ENCODE data around the gene IMPG1.
"Not testable (repeated sequence)": the region's sequence is repeated elsewhere in the genome, so short reads cannot be mapped to it uniquely, and the experiment has no call there.

Gene IMPG1

DNA sequence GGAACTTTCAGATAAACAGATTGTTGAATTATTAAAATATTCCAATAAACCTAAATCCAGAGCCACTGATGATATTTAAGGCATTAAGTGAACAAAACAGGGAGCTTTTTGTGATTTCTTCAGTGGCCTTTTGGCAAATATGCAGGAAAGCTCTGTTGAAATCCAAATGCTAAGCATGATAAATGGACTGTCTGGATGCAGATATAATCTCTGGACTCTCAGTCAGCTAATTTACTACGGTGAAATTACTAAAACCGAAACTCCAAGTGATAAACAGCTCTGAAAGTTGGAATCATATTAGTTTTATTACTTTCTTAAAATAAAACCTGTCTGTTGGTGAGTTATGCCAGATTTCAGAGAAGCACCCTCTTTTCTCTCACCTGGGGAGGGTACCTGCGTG is 120.3 kb downstream of the IMPG1 start:
- DNase-seq (ENCODE audit: low spot score) = no peak

DNA sequence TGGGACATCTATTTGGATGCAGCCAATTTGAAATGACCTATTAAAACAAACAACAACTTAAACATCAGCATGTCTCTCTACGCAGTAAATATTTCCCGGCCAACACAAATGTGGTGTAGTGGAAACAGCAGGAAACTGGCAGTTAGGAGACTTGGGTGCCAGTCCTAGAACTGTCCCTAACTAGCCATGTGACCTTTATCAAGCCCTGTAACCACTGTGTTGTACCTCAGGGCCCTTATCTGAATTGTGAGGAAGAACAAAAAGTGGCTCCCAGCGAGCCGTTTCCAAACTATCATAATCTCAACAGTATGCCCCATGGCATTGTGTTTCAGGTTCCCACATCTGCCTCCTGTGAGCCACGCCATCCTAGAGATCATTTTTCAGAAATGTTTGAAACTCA is 124.5 kb downstream of the IMPG1 start:
- no peak for DNase-seq (ENCODE audit: low spot score)

DNA sequence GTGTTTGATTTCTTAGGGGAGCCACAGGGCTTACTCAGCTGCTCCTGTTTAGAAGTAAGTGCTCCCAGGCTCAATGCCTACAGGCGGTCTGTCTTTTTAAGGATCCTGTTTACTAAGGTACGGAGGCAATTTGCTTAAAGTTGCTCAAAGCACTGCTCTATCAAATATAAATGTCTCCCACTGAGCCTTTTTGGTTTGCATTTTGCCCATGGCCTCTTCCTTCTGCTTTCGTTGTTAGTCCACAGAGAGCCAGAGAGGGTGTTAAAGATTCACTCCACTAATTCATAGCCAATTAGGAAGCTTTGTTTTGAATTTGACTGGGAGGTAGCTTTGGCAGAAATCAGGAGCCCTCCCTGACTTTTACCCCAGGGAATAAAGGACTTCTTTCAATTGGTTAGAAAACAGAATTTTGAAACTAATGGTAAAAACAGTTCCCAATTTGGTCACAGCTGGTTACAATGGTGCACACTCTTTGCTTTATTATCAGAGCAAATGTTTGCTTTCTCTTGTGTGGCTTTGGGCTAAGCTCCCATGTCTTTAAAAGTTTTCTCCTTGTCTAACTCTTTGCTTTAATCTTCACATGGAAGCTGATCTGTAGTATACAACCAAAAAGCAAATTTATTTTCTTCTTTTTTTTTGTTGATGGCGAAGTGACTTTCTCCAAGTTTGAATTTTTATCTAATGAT is 126.2 kb downstream of the IMPG1 start:
- DNase-seq (ENCODE audit: low spot score) = no peak

- no peak for DNase-seq (ENCODE audit: low spot score)
Observed at GRCh38 chr6:75943381-75943780, 129.1 kb downstream of the IMPG1 start.

- no peak for DNase-seq (ENCODE audit: low spot score)
Observed at GRCh38 chr6:75941509-75941908, 131.0 kb downstream of the IMPG1 start.

- no peak for DNase-seq (ENCODE audit: low spot score)
Observed at GRCh38 chr6:75940564-75940963, 131.9 kb downstream of the IMPG1 start.

GRCh38 chr6:75937846-75938245 is 134.6 kb downstream of the IMPG1 start:
- no peak for DNase-seq (ENCODE audit: low spot score)

DNA sequence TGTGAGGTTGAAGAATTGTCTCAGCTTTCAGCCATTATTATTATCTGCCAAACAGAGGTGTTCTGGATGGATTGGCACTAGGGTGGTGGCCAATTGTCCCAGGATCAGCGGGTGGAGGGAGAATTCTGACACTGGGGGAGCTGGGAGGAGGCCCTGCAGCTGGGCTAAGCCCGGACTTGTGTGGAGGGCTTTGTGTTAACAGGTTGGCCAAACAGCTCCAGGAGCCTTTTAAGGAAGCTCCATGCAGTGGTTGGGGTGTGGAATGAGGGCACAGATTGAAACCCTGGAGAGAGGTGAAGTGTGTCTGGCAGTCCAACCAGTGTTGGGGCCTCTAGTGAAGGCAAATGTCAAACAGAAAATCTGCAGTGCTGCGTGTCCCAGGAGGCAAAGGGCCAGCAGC is 135.8 kb downstream of the IMPG1 start:
- no peak for DNase-seq (ENCODE audit: low spot score)

GRCh38 chr6:75935473-75935793 is 137.0 kb downstream of the IMPG1 start:
- DNase-seq (ENCODE audit: low spot score) = no peak

DNA sequence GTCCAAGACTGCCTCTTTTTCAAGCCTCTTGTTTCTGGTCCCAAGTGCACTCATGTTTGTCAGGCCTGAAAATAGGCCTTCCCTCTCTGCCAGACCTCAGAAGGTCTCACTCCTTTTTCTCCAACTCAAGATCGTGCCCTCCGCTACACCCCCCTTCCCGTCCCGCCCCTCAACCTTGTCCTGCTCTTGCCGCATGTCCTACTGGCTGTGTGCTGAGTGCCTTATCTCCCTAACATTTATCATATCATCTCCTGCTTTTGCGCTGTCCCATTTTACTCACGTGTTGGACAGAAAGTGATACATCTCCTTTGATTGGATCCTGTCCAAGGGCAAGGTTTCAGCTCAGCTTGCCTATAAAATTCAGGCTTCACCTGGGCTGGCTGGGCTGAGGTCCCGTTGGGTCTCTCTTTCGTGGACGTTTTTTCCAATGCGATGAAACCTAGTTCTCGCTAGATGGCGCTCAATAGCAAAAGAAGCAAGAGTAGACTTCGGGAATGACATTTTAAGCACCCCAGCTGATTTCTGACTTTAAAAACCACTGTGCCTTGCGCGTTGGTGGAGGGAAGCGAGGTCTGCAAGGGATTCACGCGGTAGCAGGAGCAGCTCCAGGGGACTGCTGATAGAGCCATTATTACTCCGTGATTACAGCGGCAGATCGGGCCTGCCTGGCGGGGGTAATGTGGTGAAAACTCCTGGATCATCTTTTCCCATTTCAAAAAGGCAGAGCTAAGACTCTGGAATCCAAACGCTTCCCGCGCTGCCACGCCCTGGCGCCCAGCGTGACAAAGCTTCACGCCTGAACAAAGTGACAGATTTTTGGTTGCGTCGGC is 137.6 kb downstream of the IMPG1 start:
- peak; percentile 86 for DNase-seq (ENCODE audit: low spot score)

DNA sequence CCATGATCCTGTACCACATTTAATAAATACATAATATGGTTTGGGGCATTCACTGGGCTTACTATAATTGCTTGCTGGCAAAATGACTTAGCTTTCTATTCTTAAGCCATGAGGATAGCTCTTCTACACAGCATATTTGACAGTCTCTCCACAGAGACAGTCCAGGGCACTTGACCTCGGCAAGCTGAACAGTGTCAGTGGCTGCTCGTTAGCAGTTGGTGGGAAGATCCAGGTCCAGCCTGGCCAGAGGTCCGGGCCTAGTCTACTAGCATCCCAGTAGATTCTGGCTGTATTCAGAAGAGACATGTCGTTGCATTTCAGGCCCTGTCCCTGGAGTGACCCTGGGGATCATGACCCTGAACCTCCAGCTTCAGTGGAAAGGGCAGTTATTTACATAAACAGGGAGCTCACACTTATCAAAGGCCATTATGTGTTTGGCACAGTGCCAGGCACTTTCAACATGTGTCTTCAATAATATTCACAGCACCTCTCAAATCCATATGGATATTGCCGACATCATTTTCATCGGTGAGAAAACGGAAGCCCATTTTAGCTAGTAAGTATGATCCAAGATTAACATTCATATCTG is 139.0 kb downstream of the IMPG1 start:
- no peak for DNase-seq (ENCODE audit: low spot score)

GRCh38 chr6:75932067-75932466 is 140.4 kb downstream of the IMPG1 start:
- DNase-seq (ENCODE audit: low spot score) = no peak

DNA sequence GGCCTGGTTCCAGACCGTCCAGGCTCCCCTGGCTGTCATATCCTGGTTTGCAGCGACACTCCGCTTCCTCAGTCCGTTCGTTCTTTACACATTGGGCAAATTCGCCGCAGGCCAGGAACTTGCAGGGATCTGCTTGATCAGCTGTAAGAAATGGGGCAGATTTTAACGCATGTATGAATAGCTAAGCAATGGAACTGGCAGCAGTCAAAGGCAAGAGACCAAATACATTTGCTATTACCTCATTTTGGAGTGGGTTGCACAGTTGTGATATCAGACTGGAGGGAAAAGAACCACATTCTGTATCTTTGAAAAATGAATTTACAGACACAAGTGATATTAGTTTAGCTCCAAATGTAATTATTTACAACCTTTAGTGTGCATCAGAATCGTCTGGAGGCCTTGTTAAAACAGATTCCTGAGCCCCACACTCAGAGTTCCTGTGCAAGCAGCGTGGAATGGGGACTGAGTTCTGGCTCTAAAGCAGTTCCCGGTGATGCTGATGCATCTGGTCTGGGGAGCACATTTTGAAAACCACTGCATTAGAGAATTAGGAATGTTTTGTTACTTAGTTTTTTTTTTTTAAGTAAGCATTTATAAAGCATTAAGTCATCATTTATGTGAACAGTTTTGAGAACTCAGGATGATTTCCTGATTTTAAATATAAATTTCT is 141.3 kb downstream of the IMPG1 start:
- peak; percentile 30 for DNase-seq (ENCODE audit: low spot score)

DNA sequence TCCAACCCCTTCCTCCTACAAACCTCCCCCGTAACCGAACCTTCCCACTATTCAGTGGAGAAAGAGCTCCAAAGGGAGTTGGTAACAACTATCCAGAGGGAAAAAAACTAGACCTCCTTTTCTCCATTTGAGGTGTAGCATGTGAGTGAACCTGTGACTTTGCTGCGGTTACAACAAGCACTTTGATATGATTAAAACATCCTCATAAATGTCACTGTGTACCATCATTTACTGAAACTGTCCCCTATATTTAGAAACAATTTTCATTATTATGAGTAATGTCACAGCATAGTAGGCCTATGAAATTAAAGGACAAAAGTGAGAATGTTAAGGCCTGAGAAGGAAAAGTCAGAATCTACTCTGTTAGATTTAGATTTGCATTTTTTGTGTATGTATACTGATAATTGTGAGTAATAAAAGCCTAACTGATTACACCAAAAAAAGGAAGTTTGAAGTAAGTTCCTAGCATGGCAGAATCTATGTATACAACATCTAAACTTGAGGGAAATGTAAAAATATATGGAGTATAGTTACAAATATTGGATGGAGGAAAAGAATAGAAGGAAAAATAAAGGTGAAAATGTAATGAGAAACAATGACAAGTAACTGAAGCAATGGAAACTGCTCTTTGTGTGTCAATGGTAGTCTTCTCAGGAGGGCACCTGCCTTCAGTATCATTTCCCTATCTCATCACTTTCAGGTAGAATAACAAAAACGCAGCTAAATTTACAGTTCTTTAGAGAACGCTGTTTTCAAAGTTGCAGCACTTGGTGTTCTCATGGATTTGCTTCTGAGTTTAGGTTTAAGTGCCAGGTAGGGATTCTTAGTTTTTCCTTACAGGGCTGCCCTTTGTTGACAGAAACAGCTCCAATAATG is 145.9 kb downstream of the IMPG1 start:
- no peak for DNase-seq (ENCODE audit: low spot score)

GRCh38 chr6:75922226-75922625 is 150.2 kb downstream of the IMPG1 start:
- no peak for DNase-seq (ENCODE audit: low spot score)

DNA sequence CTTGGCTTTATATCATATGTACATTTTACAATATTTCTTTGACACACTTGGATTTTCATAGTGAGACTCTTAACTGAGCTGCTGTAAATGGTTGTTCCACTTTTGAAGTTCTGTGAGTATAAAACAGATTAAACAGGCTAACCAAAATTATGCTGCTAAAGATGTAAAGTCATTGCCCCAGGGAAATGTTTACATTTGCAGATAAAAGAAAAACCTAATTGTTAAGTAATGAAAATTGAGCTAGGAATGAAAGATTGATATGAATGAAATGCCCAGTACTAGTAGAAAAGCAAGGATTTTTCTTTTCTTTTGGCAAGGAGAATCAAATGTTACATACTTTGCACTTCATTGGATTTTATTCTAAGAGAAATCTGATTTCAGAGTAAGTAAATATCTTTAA is 159.4 kb downstream of the IMPG1 start:
- no peak for DNase-seq (ENCODE audit: low spot score)

GRCh38 chr6:75907444-75907843 is 165.0 kb downstream of the IMPG1 start:
- no peak for DNase-seq (ENCODE audit: low spot score)

GRCh38 chr6:75906871-75907270 is 165.6 kb downstream of the IMPG1 start:
- DNase-seq (ENCODE audit: low spot score) = no peak

- not testable (repeated sequence) for DNase-seq (ENCODE audit: low spot score)
Observed at GRCh38 chr6:75905129-75905528, 167.3 kb downstream of the IMPG1 start.

DNA sequence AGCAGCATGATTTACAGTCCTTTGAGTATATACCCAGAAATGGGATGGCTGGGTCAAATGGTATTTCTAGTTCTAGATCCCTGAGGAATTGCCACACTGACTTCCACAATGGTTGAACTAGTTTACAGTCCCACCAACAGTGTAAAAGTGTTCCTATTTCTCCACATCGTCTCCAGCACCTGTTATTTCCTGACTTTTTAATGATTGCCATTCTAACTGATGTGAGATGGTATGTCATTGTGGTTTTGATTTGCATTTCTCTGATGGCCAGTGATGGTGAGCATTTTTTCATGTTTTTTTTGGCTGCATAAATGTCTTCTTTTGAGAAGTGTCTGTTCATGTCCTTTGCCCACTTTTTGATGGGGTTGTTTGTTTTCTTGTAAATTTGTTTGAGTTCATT is 172.2 kb downstream of the IMPG1 start:
- DNase-seq (ENCODE audit: low spot score) = not testable (repeated sequence)

DNA sequence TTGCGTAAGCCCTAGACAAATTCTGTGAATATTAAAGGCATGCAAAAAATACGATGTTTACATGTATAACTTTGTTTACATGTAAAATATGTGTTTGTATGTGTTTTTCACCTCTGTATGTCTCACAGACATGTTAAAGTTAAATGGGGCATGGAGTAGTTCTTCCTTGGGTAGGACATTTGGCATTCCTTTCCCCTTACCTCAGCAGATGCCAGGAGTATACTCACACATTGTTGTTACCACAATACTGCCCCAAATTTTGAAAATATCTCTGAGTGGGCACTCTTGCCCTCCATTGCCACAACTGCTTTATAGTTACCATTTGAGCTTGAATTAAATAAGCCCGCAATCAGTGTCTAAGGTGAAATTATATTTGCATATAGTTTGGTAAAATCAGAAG is 175.9 kb downstream of the IMPG1 start:
- DNase-seq (ENCODE audit: low spot score) = no peak

DNA sequence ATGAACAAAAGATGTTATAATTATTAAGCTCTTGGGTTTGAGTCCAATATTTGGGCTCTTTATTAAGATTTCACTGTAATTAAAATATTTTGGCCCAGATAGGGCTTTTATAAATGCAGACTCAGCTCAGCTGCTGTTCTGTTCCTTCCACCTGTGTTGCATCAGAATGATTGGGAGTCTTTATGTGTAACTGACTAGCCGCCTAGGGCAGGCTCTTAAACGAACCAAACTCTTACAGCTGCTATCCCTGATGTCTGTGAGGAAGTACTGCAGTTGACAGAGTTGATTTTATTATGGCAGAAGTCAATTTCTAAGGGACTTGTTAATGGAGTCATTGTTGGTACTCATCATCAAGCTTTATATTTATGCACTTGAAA is 178.7 kb downstream of the IMPG1 start:
- no peak for DNase-seq (ENCODE audit: low spot score)

Measured in AG20443 (cell line).